NCI-H1105 treated with DMSO at 0.1 percent for 48 hours (cell line): ENCODE measurements around the gene EFCAB8.
"Not testable (repeated sequence)": the region's sequence is repeated elsewhere in the genome, so short reads cannot be mapped to it uniquely, and the experiment has no call there.

Experiments
- DNase-seq: peaks from one replicate; lab custom pipeline; 2025; lab: John Stamatoyannopoulos, UW

EFCAB8 gene

DNA sequence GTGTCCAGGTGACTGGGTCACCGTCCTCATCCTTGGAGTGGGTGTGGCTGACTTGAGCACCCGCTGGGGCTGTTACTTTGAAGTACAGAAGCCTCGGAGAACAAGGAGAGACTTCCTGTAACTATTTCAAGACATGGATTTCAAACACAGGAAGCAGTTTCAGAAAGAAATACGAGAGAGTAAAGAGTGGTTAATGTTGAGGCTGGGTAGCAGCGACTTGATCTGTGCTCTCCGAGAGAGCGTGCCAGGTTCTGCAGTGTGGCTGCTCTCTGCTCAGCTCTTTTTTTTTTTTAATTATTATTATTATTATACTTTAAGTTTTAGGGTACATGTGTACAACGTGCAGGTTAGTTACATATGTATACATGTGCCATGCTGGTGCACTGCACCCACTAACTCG is 17.5 kb upstream of the EFCAB8 start:
- DNase-seq, result no peak

- no peak for DNase-seq
These were observed 17.1 kb upstream of the EFCAB8 start for GRCh38 chr20:32841632-32842031.

GRCh38 chr20:32842688-32843524 is 15.8 kb upstream of the EFCAB8 start:
- no peak for DNase-seq

GRCh38 chr20:32845786-32846185 is 12.9 kb upstream of the EFCAB8 start:
- no peak for DNase-seq

DNA sequence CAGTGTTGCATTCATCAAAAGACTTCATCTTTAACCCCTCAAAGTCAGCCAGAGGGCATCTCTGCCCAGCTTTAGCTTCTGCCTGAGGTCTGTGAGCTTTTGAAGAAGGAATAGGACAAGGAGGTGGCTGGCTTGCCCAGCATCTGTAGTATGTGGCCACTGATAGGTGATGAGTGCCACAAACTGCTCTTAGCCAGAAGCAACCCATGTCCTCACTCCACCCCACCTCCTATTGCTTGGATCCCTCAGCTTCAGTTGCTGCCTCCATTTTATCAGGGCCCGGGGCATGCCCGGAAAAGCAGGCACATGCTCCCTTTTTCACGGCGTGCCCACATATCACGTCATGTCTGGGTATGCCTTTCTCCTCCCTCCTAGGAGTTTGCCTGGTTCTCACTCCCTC is 11.9 kb upstream of the EFCAB8 start:
- DNase-seq, result no peak

DNA sequence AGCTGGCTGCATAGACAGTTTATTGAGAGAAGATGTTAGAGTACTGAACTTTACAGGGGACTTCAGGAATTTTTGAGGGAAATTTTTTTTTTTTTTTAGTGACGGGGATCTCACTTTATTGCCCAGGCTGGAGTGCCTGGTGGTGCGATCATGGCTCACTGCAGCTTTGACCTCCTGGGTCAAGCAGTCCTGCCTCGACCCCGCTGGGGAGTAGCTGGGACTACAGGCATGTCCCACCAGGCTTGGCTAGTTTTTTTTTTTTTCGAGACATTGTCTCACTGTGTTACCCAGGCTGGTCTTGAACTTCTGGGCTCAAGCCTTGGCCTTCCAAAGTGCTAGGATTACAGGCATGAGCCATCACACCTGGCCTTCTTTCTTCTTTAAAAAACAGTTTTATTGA is 10.8 kb upstream of the EFCAB8 start:
- DNase-seq, result no peak

GRCh38 chr20:32848846-32849245 is 9.9 kb upstream of the EFCAB8 start:
- no peak for DNase-seq

GRCh38 chr20:32849577-32849976 is 9.1 kb upstream of the EFCAB8 start:
- DNase-seq, result no peak

DNA sequence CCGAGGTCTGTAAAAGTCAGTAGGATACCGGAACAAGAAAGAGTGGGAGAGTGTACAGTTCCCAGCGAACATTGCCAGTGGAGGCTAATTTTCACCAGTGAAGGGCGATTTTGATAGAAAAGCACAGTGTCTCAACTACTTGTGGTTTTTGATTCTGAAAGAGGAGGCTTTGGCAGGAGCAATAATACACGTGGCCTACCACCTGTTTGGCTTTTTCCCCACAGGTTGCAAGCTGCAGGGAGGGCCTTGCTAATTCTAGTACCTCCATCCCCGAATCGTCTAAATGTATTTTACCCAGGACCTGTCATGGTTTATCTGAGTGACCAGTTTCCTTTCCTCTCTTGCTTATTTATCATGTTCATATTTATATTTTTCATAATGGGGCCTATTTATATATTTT is 3.3 kb upstream of the EFCAB8 start:
- DNase-seq, result no peak

DNA sequence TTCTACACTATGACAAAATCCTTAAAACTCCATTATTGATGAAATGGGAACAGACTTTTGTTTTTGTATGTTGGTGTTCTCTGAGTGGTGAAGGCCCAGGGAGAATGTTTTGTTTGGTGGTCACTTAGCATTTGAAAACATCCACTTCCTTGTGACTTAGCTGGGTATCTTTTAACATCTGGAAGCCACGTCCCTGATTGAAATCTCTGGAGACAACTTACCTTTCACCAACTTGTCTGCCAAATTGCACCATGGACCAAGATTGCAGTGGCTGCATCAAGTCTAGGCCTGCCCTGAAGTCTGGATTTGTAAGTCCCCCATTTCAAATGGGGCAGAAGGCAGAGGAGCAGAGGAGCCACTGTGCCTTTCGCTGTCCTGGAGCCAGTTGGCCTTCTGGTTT is 534 bp upstream of the EFCAB8 start:
- no peak for DNase-seq

DNA sequence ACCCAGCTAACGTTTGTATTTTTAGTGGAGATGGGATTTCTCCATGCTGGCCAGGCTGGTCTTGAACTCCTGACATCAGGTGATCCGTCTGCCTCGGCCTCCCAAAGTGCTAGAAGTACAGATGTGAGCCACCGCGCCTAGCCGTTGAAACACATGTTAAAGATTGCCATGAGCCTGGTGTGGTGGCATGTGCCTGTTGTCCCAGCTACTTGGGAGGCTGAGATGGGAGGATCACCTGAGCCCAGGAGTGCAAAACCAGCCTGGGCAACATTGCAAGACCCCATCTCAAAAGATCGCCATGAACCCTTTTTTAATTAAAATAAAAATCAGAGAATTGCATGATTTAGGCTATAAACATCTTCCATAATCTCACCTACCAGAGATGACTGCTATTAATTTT is 2.7 kb downstream of the EFCAB8 start:
- no peak for DNase-seq

DNA sequence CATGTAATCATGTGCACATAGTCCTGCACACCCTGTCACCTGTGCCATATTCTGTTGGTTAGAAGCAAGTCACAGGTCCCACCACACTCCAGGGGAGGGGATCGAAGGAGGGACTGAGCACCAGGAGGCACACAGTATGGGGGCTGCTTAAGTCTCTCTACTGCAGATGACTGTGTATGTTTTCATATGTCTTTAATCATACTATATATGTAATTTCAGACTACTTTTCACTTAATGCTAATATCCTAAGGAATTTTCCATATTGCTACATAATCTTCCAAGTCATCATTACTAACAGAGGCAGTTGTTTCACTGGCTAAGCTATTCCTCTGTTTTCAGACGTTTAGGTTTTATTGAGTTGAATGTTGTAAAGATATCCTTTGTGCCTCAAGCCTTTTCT is 10.8 kb downstream of the EFCAB8 start:
- DNase-seq, result no peak

- not testable (repeated sequence) for DNase-seq
These were observed 11.8 kb downstream of the EFCAB8 start for GRCh38 chr20:32870526-32870925.

GRCh38 chr20:32870985-32871384 is 12.3 kb downstream of the EFCAB8 start:
- no peak for DNase-seq

GRCh38 chr20:32871627-32872160 is 13.0 kb downstream of the EFCAB8 start:
- DNase-seq, result no peak

GRCh38 chr20:32872266-32872665 is 13.5 kb downstream of the EFCAB8 start:
- no peak for DNase-seq

DNA sequence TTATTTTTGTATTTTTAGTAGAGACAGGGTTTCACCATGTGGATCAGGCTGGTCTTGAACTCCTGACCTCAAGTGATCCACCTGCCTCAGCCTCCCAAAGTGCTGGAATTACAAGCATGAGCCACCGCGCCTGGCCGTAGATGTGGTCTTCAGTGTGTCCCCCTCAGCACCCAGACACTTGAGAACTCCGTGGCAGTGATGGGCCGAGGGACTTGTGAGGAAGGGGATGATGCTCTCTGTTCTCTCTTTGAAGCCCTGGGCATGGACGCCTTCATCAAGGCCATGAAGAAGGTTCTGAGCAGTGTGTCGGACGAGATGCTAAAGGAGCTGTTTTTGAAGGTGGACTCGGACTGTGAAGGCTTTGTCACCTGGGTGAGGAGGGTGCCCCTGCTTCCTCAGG is 16.9 kb downstream of the EFCAB8 start:
- DNase-seq, result no peak

GRCh38 chr20:32877507-32877906 is 18.8 kb downstream of the EFCAB8 start:
- no peak for DNase-seq

DNA sequence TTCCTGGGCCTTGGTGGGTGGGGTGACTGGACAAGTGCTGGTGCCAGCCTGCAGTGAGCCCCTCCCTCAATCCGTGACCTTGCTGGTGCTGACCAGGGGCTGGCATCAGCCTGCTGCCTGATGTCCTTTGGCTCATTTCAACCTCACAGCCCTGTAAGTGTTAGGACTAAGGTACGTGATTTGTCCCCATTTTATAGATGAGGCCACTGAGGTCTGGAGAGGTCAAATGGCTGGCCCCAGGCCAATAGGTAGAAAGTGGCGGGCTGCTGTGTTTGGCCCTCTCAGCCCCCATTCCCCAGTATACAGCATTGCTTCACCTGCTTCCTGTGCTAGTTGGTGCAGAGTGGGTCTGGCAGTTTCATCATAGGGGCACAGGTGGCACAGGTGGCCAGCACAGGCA is 20.1 kb downstream of the EFCAB8 start:
- no peak for DNase-seq

- DNase-seq, result no peak
These were observed 20.8 kb downstream of the EFCAB8 start for GRCh38 chr20:32879538-32879937.

GRCh38 chr20:32880635-32881034 is 21.9 kb downstream of the EFCAB8 start:
- no peak for DNase-seq

DNA sequence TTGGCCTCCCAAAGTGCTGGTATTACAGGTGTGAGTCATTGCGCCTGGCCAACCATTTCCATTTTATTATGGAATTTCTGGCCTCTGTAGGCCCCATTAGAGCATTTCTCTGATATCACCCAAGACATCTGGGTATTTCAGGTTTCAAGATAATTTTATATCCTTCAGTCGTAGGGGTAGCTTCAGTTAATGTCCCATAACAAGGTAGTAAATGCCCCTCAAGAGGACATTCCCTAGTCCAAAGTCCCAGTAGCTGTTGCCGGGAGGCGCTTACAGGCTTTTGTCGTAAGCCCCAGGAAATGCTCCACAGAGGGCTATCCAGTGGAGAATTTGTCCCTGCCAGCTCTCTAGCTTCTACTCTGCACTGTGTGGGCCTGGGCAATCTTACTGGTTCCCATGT is 24.4 kb downstream of the EFCAB8 start:
- no peak for DNase-seq

DNA sequence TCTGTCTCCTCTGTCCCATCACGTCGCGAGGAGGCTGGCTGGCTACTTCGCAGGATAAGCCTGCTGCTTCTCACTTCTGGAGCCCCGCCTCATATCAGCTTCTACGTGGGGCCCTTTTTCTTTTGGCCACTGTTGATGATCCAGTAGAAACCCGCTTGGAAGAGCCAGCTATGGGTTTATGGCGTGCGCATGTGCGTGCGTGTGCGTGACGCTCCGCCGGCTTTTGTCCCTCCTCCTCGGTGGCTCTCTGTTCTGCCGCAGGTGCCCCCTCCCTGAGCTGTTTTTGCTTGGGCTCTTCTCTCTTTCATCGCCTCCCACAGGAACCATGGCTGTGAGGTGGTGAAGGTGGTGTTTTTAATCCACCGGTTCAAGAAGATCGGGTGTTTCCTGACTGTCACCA is 26.5 kb downstream of the EFCAB8 start:
- no peak for DNase-seq

- DNase-seq, result no peak
These were observed 27.2 kb downstream of the EFCAB8 start for GRCh38 chr20:32885952-32886351.
